HEK293T (cell line): Measurements from ENCODE around the gene GSTM5.
A peak's percentile ranks its signal among the peaks of the same experiment; 100 is the strongest.
"Not testable (repeated sequence)": the region's sequence is repeated elsewhere in the genome, so short reads cannot be mapped to it uniquely, and the experiment has no call there.

Experiments
- CTCF ChIA-PET: fragments of 350-600 bp; formaldehyde crosslinking; extraction: SDS; loops from one replicate; lab custom pipeline; 2021; ENCODE audit warnings: antibody characterized with exemption, inconsistent platforms; lab: Yijun Ruan, JAX
- POLR2A ChIA-PET: fragments of 350-600 bp; formaldehyde crosslinking; extraction: SDS; loops from one replicate; lab custom pipeline; 2020; ENCODE audit warnings: antibody characterized with exemption, inconsistent platforms; lab: Yijun Ruan, JAX
- DNase-seq: peaks from one replicate; pipeline ENCODE4 v3.0.0; 2012; ENCODE audit warnings: mixed read lengths; ENCODE audit errors: extremely low spot score
- ARNT ChIP-seq: fragments of 450-650 bp; IDR thresholded peaks from 2 replicates; pipeline ENCODE4 v1.6.1; 2017; ENCODE audit warnings: mild to moderate bottlenecking
- BHLHE40 ChIP-seq: fragments of 450-650 bp; IDR thresholded peaks from 2 replicates; pipeline ENCODE4 v1.6.1; 2016; ENCODE audit warnings: mild to moderate bottlenecking, moderate library complexity, borderline replicate concordance
- CTBP1 ChIP-seq: fragments of 450-650 bp; IDR thresholded peaks from 2 replicates; pipeline ENCODE4 v1.6.1; 2016; ENCODE audit warnings: borderline replicate concordance
- ELF4 ChIP-seq: fragments of 450-650 bp; IDR thresholded peaks from 2 replicates; pipeline ENCODE4 v1.6.1; 2017; ENCODE audit warnings: antibody characterized with exemption
- FOXA1 ChIP-seq: fragments of 450-650 bp; IDR thresholded peaks from 2 replicates; pipeline ENCODE4 v1.6.1; 2016; ENCODE audit warnings: mild to moderate bottlenecking
- FOXK2 ChIP-seq: fragments of 450-650 bp; IDR thresholded peaks from 2 replicates; pipeline ENCODE4 v1.6.1; 2016; ENCODE audit warnings: mild to moderate bottlenecking
- FOXM1 ChIP-seq: fragments of 450-650 bp; IDR thresholded peaks from 2 replicates; pipeline ENCODE4 v1.6.1; 2017; ENCODE audit warnings: mild to moderate bottlenecking, borderline replicate concordance
- HDGF ChIP-seq: fragments of 450-650 bp; IDR thresholded peaks from 2 replicates; pipeline ENCODE4 v1.6.1; 2017; ENCODE audit warnings: antibody characterized with exemption, borderline replicate concordance
- L3MBTL2 ChIP-seq: fragments of 450-650 bp; conservative IDR thresholded peaks from 2 replicates; pipeline ENCODE4 v1.6.1; 2016; ENCODE audit warnings: mild to moderate bottlenecking
- LEF1 ChIP-seq: fragments of 450-650 bp; IDR thresholded peaks from 2 replicates; pipeline ENCODE4 v1.6.1; 2017; ENCODE audit warnings: mild to moderate bottlenecking, borderline replicate concordance
- NFRKB ChIP-seq: fragments of 450-650 bp; IDR thresholded peaks from 2 replicates; pipeline ENCODE4 v1.6.1; 2016; ENCODE audit warnings: mild to moderate bottlenecking, moderate library complexity
- PKNOX1 ChIP-seq: fragments of 450-650 bp; IDR thresholded peaks from 2 replicates; pipeline ENCODE4 v1.6.1; 2016
- SP1 ChIP-seq: fragments of 450-650 bp; IDR thresholded peaks from 2 replicates; pipeline ENCODE4 v1.6.1; 2017
- SUZ12 ChIP-seq: fragments of 450-650 bp; IDR thresholded peaks from 2 replicates; pipeline ENCODE4 v1.6.1; 2016; ENCODE audit warnings: mild to moderate bottlenecking
- TARDBP ChIP-seq: fragments of 450-650 bp; IDR thresholded peaks from 2 replicates; pipeline ENCODE4 v1.6.1; 2016
- ZNF384 ChIP-seq: fragments of 450-650 bp; IDR thresholded peaks from 2 replicates; pipeline ENCODE4 v1.6.1; 2016

Gene GSTM5

GRCh38 chr1:109677459-109677858, 34.6 kb upstream of the GSTM5 start:
- POLR2A ChIA-PET: interaction anchor here (1.1 kb wide), 1 partner anchor 9 kb away, joined by 4 read pairs; the partner anchor contains the start of gene GSTM2
- TF ChIP-seq LEF1: no peak
- TF ChIP-seq ARNT: no peak
- no peak for TF ChIP-seq L3MBTL2
- no peak for TF ChIP-seq SP1
- no peak for TF ChIP-seq ZNF384
- no peak for TF ChIP-seq TARDBP
- TF ChIP-seq ELF4: no peak
- TF ChIP-seq BHLHE40: no peak
- TF ChIP-seq PKNOX1: no peak
- no peak for TF ChIP-seq HDGF
- TF ChIP-seq FOXM1: no peak
- no peak for TF ChIP-seq FOXA1
- no peak for TF ChIP-seq NFRKB
- TF ChIP-seq SUZ12: no peak
- TF ChIP-seq FOXK2: no peak
- TF ChIP-seq CTBP1: no peak
- DNase-seq: peak; percentile 0
- CTCF ChIA-PET: no interaction called here

- CTCF ChIA-PET: not testable (repeated sequence)
These were observed 33.4 kb upstream of the GSTM5 start for GRCh38 chr1:109678637-109679036.

GRCh38 chr1:109684777-109685176, 27.3 kb upstream of the GSTM5 start:
- CTCF ChIA-PET, DNase-seq, POLR2A ChIA-PET: not testable (repeated sequence)

More at GRCh38 chr1:109678637-109679036, 33.4 kb upstream of the GSTM5 start:
- DNase-seq, POLR2A ChIA-PET: not testable (repeated sequence)

- CTCF ChIA-PET, POLR2A ChIA-PET, DNase-seq: not testable (repeated sequence)
These were observed 26.7 kb upstream of the GSTM5 start for GRCh38 chr1:109685399-109685798.

GRCh38 chr1:109685890-109686289, 26.2 kb upstream of the GSTM5 start:
- DNase-seq, POLR2A ChIA-PET, CTCF ChIA-PET: not testable (repeated sequence)

- CTCF ChIA-PET, POLR2A ChIA-PET, DNase-seq: not testable (repeated sequence)
These were observed 24.9 kb upstream of the GSTM5 start for GRCh38 chr1:109687109-109687508.

GRCh38 chr1:109687641-109688499, 24.2 kb upstream of the GSTM5 start, which contains the start of gene GSTM1:
TSS of gene GSTM1 (plus strand) at chr1:109687817. CDS start at chr1:109687874, 57 bp downstream.
- DNase-seq: no peak
- CTCF ChIA-PET: no interaction called here
- TF ChIP-seq NFRKB: no peak
- no peak for TF ChIP-seq SUZ12
- no peak for TF ChIP-seq SP1
- TF ChIP-seq CTBP1: no peak
- TF ChIP-seq LEF1: no peak
- no peak for TF ChIP-seq FOXM1
- no peak for TF ChIP-seq ELF4
- TF ChIP-seq ARNT: no peak
- TF ChIP-seq FOXK2: no peak
- no peak for TF ChIP-seq ZNF384
- TF ChIP-seq TARDBP: no peak
- no peak for TF ChIP-seq PKNOX1
- no peak for TF ChIP-seq FOXA1
- TF ChIP-seq HDGF: no peak
- TF ChIP-seq BHLHE40: no peak
- TF ChIP-seq L3MBTL2: no peak
- POLR2A ChIA-PET: no interaction called here

GRCh38 chr1:109689844-109690405, 22.1 kb upstream of the GSTM5 start:
- TF ChIP-seq ELF4 (no peak), PKNOX1 (no peak), FOXA1 (no peak), NFRKB (no peak), SUZ12 (no peak)
- DNase-seq: no peak
- CTCF ChIA-PET: no interaction called here
- POLR2A ChIA-PET: no interaction called here
